HCT116 (cell line): ENCODE data around the gene CAPN9. TPM values are rescaled to one million over a fixed set of nuclear protein-coding genes. Genes with fewer than 3 reads are reported as not detected.

Experiments
- ATAC-seq: fragments of 200-7000 bp; cut with Tn5 transposase; 2 replicates; pipeline ENCODE4 v1.9.1; 2020; ENCODE audit warnings: mild to moderate bottlenecking, moderate library complexity
- BruUV-seq: library from RNA; stranded (reverse); fragments of 400-500 nt; replicated peaks from 2 replicates; lab custom pipeline; 2021; lab: Mats Ljungman, UMichigan
- CTCF ChIA-PET: fragments of 300-600 bp; sonication (Branson Sonifier 250); formaldehyde crosslinking; loops from one replicate; lab custom pipeline; 2021; ENCODE audit warnings: antibody characterized with exemption; lab: Charles Lee
- POLR2A ChIA-PET: fragments of 300-600, 350-600 bp; sonication (Branson Sonifier 250); formaldehyde crosslinking; loops from one replicate; lab custom pipeline; 2021; ENCODE audit warnings: antibody characterized with exemption; lab: Charles Lee
- RAD21 ChIA-PET, 2 experiments: fragments of 300-600 bp; sonication (Branson Sonifier 250); formaldehyde crosslinking; loops; one replicate each; lab custom pipeline; 2023; ENCODE audit warnings: low total read pairs in 2 of 2; ENCODE audit not compliant: uncharacterized antibody in 2 of 2, unreplicated experiment in 2 of 2, low non-redundant PET in 1 of 2; lab: Charles Lee
- DNase-seq: peaks from one replicate; pipeline ENCODE4 v3.0.0-alpha.2; 2010; ENCODE audit warnings: low read depth, low spot score
- H2AFZ ChIP-seq: fragments of 200-600 bp; shearing (Covaris generic), sonication (generic); 2 replicates; pipeline ENCODE4 v1.6.1; 2017; ENCODE audit warnings: low read depth, mixed run types, mixed read lengths, antibody characterized with exemption, low read length; ENCODE audit not compliant: poor library complexity, severe bottlenecking
- H3K27ac ChIP-seq: 2 replicates; pipeline ENCODE4 v1.5.1; 2012; ENCODE audit warnings: low read depth, low read length
- H3K27me3 ChIP-seq: fragments of 200-600 bp; sonication (generic); 2 replicates; pipeline ENCODE4 v1.6.1; 2016; ENCODE audit warnings: mixed run types, low read length, mixed read lengths; ENCODE audit not compliant: insufficient read depth
- H3K36me3 ChIP-seq, 2 experiments: fragments of 200-500 bp in 1 of 2; fragments of 200-600 bp in 1 of 2; sonication (Bioruptor generic) in 1 of 2; sonication (generic) in 1 of 2; 2 replicates each; pipeline versions ENCODE4 v1.5.1 to v1.6.1; 2014 to 2016; ENCODE audit warnings: low read length in 2 of 2, inconsistent platforms in 1 of 2, mixed read lengths in 1 of 2, mixed run types in 1 of 2; ENCODE audit not compliant: insufficient read depth in 2 of 2, control insufficient read depth in 1 of 2
- H3K4me1 ChIP-seq, 2 experiments: fragments of 200-600 bp in 1 of 2; sonication (generic) in 1 of 2; 2 replicates each; pipeline versions ENCODE4 v1.5.1 to v1.6.1; 2012 to 2017; ENCODE audit warnings: low read length in 2 of 2, inconsistent platforms in 1 of 2, mild to moderate bottlenecking in 1 of 2, mixed read lengths in 1 of 2, mixed run types in 1 of 2, moderate library complexity in 1 of 2; ENCODE audit not compliant: insufficient read depth in 2 of 2, control insufficient read depth in 1 of 2
- H3K4me2 ChIP-seq: fragments of 200-600 bp; sonication (generic); 2 replicates; pipeline ENCODE4 v1.6.1; 2017; ENCODE audit warnings: mixed run types, low read length, mixed read lengths
- H3K4me3 ChIP-seq, 2 experiments: fragments of 200-600 bp in 1 of 2; sonication (generic) in 1 of 2; replicated peaks in 1 of 2; 2 replicates each; pipeline ENCODE4 v1.5.1; 2011 to 2016; ENCODE audit warnings: low read length in 2 of 2, control low read depth in 1 of 2, low read depth in 1 of 2, mild to moderate bottlenecking in 1 of 2, mixed read lengths in 1 of 2, mixed run types in 1 of 2
- H3K79me2 ChIP-seq: fragments of 200-600 bp; sonication (generic); 2 replicates; pipeline ENCODE4 v1.6.1; 2017; ENCODE audit warnings: mild to moderate bottlenecking, mixed run types, low read length, moderate library complexity, mixed read lengths; ENCODE audit not compliant: insufficient read depth
- H3K9ac ChIP-seq: fragments of 200-600 bp; sonication (generic); 2 replicates; pipeline ENCODE4 v1.6.1; 2016; ENCODE audit warnings: low read length, mixed read lengths
- H3K9me2 ChIP-seq: fragments of 200-600 bp; sonication (generic), shearing (Covaris generic); 2 replicates; pipeline ENCODE4 v1.6.1; 2017; ENCODE audit warnings: mixed run types, mild to moderate bottlenecking, moderate library complexity; ENCODE audit not compliant: insufficient read depth
- H3K9me3 ChIP-seq, 2 experiments: fragments of 200-500 bp in 1 of 2; fragments of 200-600 bp in 1 of 2; sonication (Bioruptor generic) in 1 of 2; sonication (generic) in 1 of 2; 2 replicates each; pipeline ENCODE4 v1.6.1; 2014 to 2017; ENCODE audit warnings: low read length in 2 of 2, mixed read lengths in 2 of 2, inconsistent platforms in 1 of 2, low read depth in 1 of 2, mild to moderate bottlenecking in 1 of 2, mixed run types in 1 of 2, moderate library complexity in 1 of 2; ENCODE audit not compliant: control insufficient read depth in 1 of 2, insufficient read depth in 1 of 2
- H4K20me1 ChIP-seq: fragments of 200-600 bp; sonication (generic), shearing (Covaris generic); 2 replicates; pipeline ENCODE4 v1.6.1; 2017; ENCODE audit warnings: mixed run types, mild to moderate bottlenecking, moderate library complexity; ENCODE audit not compliant: insufficient read depth
- EGR1 ChIP-seq: IDR thresholded peaks from 2 replicates; pipeline ENCODE4 v1.6.1; 2012; ENCODE audit warnings: low read depth
- EZH2 ChIP-seq: fragments of 200-600 bp; sonication (generic); IDR thresholded peaks from 2 replicates; pipeline ENCODE4 v1.6.1; 2017; ENCODE audit warnings: antibody characterized with exemption, mixed run types
- POLR2A ChIP-seq: IDR thresholded peaks from 2 replicates; pipeline ENCODE4 v1.7.0; 2011; ENCODE audit warnings: borderline replicate concordance; ENCODE audit not compliant: insufficient read depth, insufficient read length; ENCODE audit errors: extremely low read depth
- POLR2AphosphoS5 ChIP-seq: IDR thresholded peaks from 2 replicates; pipeline ENCODE4 v1.6.1; 2011; ENCODE audit warnings: mild to moderate bottlenecking, low read depth, low read length, moderate library complexity
- RAD21 ChIP-seq: IDR thresholded peaks from 2 replicates; pipeline ENCODE4 v1.6.1; 2012; ENCODE audit warnings: low read depth, mild to moderate bottlenecking
- YY1 ChIP-seq: IDR thresholded peaks from 2 replicates; pipeline ENCODE4 v1.6.1; 2011; ENCODE audit warnings: low read length, low read depth, moderate library complexity, mild to moderate bottlenecking; ENCODE audit not compliant: insufficient replicate concordance; ENCODE audit errors: extremely low read depth
- intact Hi-C: fragments of 100-400 bp; cut with micrococcal nuclease; formaldehyde crosslinking; loops from 2 replicates; pipeline ENCODE4 v1.10.0; 2022
- total RNA-seq: library from RNA; stranded (reverse); gene quantifications from one replicate; pipeline ENCODE4 v1.2.1, GENCODE V29; 2021; ENCODE audit not compliant: unreplicated experiment
- TF ChIP-seq, protein P1 (sequence below): IDR thresholded peaks from 2 replicates; pipeline ENCODE4 v1.6.1; 2012
- TF ChIP-seq, protein P2 (sequence below): IDR thresholded peaks from 2 replicates; pipeline ENCODE4 v1.6.1; 2012; ENCODE audit warnings: low read depth
- TF ChIP-seq, protein P3 (sequence below): IDR thresholded peaks from 2 replicates; pipeline ENCODE4 v1.6.1; 2012
- TF ChIP-seq, protein P4 (sequence below): IDR thresholded peaks from 2 replicates; pipeline ENCODE4 v1.6.1; 2011; ENCODE audit warnings: mild to moderate bottlenecking, low read length, moderate library complexity; ENCODE audit not compliant: insufficient replicate concordance; ENCODE audit errors: extremely low read depth

CAPN9 gene
- total RNA-seq, 1 experiment from 2014 or later: not detected

DNA sequence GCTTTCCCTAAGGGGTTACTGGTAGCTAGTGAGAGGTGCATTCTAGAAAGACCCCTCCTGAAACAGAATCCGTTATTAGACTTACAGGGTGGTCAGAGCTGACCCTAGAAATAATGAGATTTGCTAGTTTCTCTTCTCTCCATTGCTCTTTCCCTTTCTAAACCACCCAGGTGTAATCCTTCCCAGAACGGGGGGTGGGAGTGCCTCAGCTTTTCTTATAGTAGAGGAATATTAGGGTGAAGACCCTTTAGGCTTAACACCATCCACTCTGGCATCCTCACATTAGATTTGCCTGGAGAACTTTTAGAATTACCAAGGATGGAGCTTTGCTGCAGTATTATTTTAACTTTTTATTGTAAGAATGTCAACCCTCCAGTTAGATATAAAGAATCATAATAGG, 49.4 kb downstream of the CAPN9 start:
- Histone ChIP-seq H3K9ac (no peak overlapping the region), H3K4me1 (no peaks in the 10 kb centered on the region), H3K27ac (no peak overlapping the region), H3K4me2 (no peak overlapping the region), H3K9me2 (no peaks in the 10 kb centered on the region), H2AFZ (no peak overlapping the region), H3K9me3 (no peaks in the 10 kb centered on the region), H3K36me3 (no peaks in the 10 kb centered on the region), H3K79me2 (no peaks in the 10 kb centered on the region), H3K4me3 (no peak overlapping the region), H3K27me3 (no peaks in the 10 kb centered on the region), H4K20me1 (no peaks in the 10 kb centered on the region)
- intact Hi-C loops: loop anchor here (5.0 kb wide), 2 partner anchors 121 to 806 kb away; no protein-coding TSS in a partner anchor
- ChIA-PET POLR2A (no interaction called here), RAD21 (interaction anchor here in 1 of 2 experiments (0.7 kb wide), 1 partner anchor 23 kb away, joined by 3 read pairs; no protein-coding TSS in a partner anchor), CTCF (no interaction called here)
- ATAC-seq (no peak), DNase-seq (no peak)
- TF ChIP-seq, protein P1, sequence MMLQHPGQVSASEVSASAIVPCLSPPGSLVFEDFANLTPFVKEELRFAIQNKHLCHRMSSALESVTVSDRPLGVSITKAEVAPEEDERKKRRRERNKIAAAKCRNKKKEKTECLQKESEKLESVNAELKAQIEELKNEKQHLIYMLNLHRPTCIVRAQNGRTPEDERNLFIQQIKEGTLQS: no peak
- TF ChIP-seq RAD21: no peak
- no peak for TF ChIP-seq POLR2AphosphoS5
- no peak for TF ChIP-seq EGR1
- TF ChIP-seq, protein P2, sequence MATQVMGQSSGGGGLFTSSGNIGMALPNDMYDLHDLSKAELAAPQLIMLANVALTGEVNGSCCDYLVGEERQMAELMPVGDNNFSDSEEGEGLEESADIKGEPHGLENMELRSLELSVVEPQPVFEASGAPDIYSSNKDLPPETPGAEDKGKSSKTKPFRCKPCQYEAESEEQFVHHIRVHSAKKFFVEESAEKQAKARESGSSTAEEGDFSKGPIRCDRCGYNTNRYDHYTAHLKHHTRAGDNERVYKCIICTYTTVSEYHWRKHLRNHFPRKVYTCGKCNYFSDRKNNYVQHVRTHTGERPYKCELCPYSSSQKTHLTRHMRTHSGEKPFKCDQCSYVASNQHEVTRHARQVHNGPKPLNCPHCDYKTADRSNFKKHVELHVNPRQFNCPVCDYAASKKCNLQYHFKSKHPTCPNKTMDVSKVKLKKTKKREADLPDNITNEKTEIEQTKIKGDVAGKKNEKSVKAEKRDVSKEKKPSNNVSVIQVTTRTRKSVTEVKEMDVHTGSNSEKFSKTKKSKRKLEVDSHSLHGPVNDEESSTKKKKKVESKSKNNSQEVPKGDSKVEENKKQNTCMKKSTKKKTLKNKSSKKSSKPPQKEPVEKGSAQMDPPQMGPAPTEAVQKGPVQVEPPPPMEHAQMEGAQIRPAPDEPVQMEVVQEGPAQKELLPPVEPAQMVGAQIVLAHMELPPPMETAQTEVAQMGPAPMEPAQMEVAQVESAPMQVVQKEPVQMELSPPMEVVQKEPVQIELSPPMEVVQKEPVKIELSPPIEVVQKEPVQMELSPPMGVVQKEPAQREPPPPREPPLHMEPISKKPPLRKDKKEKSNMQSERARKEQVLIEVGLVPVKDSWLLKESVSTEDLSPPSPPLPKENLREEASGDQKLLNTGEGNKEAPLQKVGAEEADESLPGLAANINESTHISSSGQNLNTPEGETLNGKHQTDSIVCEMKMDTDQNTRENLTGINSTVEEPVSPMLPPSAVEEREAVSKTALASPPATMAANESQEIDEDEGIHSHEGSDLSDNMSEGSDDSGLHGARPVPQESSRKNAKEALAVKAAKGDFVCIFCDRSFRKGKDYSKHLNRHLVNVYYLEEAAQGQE: no peak
- no peak for TF ChIP-seq YY1
- TF ChIP-seq EZH2: no peak
- TF ChIP-seq POLR2A: no peak
- TF ChIP-seq, protein P3, sequence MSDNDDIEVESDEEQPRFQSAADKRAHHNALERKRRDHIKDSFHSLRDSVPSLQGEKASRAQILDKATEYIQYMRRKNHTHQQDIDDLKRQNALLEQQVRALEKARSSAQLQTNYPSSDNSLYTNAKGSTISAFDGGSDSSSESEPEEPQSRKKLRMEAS: no peak
- TF ChIP-seq, protein P4, sequence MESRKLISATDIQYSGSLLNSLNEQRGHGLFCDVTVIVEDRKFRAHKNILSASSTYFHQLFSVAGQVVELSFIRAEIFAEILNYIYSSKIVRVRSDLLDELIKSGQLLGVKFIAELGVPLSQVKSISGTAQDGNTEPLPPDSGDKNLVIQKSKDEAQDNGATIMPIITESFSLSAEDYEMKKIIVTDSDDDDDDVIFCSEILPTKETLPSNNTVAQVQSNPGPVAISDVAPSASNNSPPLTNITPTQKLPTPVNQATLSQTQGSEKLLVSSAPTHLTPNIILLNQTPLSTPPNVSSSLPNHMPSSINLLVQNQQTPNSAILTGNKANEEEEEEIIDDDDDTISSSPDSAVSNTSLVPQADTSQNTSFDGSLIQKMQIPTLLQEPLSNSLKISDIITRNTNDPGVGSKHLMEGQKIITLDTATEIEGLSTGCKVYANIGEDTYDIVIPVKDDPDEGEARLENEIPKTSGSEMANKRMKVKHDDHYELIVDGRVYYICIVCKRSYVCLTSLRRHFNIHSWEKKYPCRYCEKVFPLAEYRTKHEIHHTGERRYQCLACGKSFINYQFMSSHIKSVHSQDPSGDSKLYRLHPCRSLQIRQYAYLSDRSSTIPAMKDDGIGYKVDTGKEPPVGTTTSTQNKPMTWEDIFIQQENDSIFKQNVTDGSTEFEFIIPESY: no peak
- BruUV-seq: no TSS peak
